Measurements from ENCODE around the gene TCAIM.
"Not testable (repeated sequence)": the region's sequence is repeated elsewhere in the genome, so short reads cannot be mapped to it uniquely, and the experiment has no call there.

TCAIM gene

DNA sequence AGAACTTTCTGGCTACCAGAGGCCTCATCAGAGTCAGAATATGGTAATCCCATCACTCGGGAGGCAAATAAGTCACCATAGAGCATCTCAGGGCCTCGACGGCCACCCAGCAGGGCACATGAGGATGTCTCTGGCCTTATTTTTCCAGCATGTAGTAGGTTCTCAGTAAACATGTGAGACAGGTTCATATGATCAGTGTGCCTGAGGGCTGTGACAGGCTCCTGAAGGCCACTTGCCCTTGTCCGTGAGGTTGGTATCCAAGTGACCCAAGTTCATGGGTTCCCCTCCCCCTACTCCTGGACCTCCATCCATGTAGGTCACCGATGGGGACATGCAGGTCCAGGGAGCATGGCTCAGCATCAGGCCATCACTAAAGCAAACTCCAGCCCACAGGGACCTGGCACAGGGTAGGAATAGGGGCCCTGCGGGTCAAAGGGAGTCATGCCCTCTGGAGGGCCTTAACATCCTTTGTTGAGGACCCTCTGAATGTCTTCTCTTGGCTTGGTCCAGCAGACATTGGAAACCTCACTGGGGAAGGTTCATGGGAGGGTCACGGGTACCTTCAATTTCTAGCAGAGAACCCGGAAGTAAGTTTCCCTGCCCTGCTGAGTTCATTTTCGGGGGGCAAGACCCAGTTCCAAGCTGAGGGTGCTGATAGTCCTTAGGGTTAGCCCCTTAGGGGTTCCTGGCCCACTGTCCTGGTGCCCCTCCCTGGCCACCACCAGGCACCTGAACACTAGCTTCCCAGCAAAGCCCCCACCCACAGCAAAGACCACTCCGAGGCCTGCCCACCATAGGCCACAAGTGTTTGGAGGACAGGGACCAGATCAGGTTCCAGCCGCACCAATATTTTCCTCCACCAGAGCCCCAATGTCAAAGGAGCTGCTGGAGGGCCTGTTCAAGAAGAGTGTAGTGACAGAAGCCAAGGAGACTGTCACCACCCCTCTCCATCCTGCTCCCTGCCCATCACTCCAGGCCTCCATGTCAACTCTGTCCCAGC is 77.8 kb downstream of the TCAIM start:
- DNase-seq (ENCODE audit: low read depth): no peak

DNA sequence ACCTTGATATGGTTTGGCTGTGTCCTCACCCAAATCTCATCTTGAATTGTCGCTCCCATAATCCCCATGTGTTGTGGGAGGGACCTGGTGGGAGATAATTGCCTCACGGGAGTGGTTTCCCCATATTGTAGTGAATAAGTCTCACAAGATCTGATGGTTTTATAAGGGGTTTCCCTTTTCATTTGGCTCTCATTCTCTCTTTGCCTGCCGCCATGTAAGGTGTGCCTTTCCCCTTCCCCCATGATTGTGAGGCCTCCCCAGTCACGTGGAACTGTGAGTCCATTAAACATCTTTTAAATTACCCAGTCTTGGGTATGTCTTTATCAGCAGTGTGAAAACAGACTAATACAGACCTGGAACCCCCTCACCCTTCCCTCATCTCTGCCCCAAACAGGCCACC is 79.6 kb downstream of the TCAIM start:
- DNase-seq (ENCODE audit: low read depth): not testable (repeated sequence)

DNA sequence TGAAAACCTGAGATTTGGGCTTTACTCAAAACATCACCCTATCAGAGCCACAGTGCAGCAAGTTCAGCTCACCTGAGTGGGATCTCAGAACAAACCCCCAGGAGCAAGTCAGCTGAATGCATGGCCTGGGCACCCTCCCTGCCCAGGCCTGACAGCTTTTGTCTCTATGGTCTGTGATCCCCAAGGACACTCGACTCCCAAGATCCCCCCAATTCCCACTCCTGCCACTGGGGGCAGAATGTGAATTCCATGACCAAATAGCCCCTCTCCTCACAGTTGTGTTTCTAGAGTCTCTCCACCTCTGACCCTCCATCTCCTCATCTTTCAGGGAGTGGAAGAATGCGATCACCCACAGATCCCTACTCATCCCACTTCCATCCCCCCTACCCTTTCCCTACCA is 80.0 kb downstream of the TCAIM start:
- no peak for DNase-seq (ENCODE audit: low read depth)

DNA sequence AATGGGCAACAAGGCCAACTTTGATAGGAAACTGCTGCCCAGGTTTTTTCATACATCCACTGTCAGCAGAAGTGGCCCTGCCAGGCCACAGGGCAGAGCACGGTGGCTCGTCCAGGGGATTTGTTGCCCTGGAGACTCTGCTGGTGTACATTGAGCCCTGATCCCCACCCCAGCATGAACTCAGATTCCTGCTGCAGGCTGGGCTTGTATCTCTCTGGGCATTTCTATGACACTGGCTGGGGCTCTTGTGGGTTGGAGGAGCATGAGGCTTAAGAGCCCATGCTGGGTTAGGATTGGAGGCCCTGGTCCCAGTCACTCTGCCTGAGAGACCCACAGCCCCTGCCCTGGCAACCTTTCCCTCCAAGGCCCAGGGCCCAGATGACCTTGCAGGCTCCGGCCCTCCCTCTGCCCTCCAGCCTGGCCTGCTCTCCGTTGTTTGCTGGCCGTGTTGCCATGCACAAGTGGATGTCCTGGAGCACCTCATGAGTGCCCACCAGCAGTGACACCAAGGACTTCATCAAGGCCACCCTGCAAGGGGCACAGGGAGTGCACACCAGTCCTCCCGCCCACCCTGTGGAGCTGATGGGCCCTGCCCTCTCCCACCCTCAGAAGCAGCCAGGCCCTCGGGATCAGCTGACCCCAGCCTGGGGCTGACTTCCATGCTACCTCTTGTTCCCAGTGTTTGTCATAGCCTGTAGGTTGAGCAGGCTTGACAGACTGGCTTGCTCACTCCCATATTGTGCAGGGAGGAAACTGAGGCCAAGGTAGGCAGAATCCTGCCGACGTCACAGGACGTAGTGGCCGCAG is 80.8 kb downstream of the TCAIM start:
- no peak for DNase-seq (ENCODE audit: low read depth)

DNA sequence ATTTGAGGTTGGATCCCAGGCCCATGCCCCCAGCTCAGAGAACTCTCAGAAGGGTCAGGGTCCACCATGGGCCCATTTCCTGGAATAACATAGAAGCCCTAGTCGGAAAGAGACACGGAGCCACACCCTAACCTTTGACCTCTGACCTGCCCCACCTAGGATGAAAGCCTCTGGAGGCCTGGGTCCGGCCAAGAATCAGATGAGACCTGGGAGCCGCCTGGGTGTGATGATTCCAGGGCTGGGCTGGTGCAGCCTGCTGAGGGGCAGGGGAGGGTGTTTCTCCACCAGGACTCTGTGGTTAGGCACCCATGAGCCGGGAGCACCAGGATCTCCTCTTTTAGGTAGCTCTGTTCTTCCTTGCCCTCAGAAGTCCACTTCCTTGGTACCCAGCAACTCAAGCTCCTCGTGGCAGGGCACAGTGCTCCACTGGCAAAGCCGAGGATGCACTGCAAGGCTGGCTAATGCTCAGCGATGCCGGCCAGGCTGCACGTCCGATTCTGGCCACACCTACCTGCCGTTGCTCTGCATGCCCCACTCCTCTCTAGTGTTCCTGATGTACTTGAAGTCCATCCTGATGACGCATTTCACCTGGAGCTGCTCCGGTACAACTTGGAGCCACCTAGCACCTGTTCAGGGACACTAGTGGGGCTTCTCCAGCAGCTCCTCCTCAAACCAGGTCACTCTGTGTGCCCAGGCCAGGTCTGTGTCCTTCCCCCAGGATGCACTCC is 81.5 kb downstream of the TCAIM start:
- DNase-seq (ENCODE audit: low read depth): no peak

DNA sequence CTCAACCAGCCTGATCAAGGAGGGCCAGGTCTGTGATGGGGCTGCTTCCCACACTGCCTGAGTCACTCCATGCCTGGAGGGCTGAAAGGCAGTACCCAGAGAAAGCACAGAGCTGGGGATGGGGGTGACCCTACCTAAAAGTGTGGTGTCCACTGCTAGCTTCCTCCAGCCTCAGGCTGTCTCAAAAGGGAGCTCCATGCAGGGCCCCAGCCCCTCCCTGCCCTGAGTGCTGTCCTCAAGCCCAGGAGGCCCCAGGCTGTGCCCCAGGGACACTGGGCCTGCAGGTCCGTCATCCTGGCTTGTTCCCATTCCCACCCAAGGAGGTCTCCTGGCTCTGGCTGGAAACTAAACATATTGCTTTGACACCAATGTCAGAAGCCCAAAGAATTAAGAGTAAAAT is 82.1 kb downstream of the TCAIM start:
- DNase-seq (ENCODE audit: low read depth): no peak

DNA sequence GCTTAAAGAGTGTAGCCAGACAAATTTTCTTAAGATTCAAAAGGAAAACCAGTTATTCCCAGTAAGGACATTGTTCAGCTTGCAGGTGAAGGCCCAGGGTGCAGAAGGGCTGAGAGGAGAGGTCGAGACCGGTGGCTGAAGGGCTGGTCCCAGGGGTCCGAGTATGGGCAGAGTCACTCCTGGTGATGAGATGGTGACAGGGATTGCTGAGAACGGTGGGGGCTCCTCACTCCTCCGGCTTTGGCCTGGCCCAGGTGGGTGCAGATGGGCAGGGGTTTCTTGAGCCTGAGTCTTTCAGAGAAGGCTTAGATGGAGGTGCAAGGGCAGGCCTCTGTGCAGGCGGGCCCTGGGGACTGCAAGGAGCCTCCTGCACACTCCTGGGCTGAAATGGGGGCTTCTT is 82.7 kb downstream of the TCAIM start:
- no peak for DNase-seq (ENCODE audit: low read depth)

DNA sequence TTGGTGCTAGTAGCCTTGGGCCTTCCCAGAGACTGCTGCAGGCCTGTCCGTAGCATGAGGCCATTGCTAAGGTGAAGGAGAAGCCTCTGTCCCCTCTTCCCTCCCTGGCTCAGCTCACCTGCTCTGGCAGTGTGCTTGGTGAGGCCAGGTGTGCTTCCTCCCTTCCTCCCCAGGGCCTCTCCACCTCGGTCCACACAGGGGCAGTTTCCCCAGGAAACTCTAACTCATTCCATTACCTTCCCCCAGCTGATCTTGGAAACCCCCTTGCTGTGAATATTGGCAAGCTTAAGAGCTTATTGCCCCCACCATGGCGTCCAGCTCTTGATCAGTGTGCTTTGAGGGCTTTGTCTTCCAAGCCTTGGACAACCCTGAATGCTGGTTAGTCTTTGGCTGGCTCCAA is 86.2 kb downstream of the TCAIM start:
- DNase-seq (ENCODE audit: low read depth): no peak

DNA sequence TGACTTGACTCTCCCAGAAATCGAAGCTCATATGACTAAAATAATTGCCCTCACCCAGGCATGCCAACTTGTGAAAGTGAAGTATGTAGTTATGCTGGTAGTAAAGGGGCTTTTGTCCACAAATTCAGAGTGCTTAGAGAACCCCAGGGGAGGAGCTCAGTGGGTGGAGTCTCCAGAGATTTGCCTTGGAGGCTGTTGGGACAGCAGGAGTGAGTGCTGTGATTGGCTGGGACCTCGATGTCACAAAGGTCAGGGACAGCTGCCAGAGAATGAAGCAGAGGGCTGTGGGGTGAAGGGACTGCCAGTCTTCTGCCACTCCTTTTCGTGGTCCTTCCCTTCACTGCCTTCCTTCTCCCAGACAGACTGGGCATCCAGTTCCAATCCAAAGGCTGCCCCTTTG is 89.1 kb downstream of the TCAIM start:
- no peak for DNase-seq (ENCODE audit: low read depth)

DNA sequence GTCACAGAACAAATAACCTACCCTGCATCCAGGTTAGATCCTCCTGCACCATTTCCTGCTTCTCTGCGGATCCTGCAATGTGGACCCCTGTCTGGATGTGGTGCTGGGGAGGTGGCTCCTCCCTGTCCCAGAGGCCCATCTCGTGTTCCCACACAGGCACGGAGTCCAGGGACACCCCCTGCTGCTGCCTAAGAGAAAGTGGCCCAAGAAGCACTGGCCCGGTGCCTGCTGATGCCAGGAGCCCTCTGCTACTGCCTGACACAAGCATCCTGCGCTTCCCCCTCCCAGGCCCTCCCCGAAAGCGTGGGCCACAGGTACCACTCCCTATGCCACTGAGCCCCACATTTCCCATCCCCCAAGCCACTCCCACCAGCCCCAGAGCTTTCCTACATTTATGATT is 90.3 kb downstream of the TCAIM start:
- no peak for DNase-seq (ENCODE audit: low read depth)

DNA sequence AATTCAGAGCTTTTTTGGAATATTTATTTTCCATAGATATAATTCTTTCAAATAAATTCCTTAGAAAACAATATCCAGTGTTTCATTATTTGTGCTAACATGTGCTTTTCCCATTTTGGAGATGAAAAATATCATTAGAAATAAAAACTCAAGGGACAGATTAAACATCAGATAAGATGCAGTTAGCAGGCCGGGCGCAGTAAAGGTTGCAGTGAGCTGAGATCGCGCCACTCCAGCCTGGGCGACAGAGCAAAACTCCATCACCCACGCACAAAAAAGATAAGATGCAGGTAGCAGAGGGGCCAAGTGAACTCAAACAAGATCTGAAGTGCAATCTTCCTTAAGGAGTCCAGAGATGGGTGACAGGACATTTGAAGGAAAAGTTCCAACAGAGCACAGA is 90.9 kb downstream of the TCAIM start:
- DNase-seq (ENCODE audit: low read depth): no peak

DNA sequence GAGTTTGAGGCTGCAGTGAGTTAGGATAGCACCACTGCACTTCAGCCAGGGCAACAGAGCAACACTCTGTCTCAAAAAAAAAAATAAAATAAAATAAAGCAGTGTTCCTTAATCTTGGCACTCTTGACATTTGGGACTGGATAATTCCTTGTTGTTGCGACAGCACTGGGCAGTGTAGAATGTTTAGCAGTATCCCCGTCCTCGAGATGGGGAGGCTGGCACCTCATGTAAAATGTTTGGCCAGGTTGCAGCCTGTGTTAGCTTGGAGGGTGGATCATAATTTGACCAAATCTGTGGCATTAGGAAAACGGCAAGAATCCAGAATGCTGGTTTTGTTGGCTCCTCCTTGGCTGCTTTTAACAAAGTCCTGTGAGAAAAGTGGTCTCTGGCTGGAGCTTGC is 91.9 kb downstream of the TCAIM start:
- no peak for DNase-seq (ENCODE audit: low read depth)

DNA sequence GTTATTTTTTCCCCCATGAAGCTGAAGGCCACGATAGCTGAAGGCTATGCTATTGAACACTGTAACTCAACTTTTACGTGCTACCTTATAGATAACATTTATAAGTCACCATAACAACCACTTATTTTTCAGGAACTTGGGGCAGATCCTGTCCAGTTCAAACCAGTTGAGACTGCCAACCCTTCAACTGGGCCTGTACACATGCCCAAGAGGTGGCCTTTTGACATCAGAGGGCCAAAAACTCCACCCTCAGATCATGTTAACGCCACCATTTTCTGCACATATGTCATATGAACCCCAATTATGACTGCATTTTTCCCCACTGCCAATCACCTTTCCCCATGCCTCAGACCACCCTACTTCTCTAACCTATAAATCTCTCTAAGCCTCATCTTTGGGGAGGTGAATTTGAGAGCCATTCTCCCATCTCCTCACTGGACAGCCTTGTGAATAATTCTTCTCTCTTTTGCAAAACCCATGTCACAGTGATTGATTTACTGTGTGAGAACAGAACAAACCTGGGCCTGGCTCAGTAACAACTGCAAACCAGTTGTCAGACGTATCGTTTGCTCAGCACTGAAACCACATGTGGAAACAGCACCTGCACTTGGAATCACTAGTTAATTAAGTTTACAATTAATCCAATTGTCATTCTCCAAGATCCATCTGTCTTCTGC is 96.4 kb downstream of the TCAIM start:
- no peak for DNase-seq (ENCODE audit: low read depth)

DNA sequence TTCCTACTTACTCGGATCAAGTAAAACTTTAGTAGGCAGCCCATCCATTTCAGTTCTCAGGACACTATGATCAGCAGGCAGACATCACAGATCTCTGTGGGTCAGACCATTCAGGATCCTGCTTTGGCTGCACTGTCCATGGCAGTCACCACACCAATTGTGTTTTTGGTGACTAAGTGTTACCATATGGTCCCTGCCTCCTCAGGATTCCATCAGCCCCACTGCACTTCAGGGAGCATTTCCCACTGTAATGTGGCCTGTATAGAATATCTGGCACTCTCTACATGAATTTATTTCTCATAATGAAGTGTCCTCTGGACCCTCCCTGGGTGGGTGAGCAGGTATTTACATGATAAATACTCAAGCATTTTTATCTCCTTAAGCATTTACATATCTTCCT is 97.6 kb downstream of the TCAIM start:
- DNase-seq (ENCODE audit: low read depth): no peak

DNA sequence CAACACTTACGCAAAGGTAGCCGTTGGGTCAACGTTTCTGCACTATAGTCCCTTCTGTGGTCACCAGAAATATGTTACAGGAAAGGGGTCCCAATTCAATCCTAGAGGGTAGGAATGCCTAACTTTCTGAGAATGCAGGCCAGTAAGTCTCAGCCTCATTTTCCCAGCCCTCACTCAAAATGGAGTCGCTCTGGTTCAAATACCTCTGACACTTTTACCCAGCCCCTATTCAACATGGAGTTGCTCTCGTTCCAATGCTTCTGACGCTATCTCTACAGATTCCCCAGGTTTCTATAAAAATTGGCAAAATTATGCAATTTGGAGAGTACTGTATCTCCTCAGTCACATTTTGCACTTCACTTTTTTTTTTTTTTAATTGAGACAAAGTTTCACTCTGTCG is 99.2 kb downstream of the TCAIM start:
- DNase-seq (ENCODE audit: low read depth): no peak

DNA sequence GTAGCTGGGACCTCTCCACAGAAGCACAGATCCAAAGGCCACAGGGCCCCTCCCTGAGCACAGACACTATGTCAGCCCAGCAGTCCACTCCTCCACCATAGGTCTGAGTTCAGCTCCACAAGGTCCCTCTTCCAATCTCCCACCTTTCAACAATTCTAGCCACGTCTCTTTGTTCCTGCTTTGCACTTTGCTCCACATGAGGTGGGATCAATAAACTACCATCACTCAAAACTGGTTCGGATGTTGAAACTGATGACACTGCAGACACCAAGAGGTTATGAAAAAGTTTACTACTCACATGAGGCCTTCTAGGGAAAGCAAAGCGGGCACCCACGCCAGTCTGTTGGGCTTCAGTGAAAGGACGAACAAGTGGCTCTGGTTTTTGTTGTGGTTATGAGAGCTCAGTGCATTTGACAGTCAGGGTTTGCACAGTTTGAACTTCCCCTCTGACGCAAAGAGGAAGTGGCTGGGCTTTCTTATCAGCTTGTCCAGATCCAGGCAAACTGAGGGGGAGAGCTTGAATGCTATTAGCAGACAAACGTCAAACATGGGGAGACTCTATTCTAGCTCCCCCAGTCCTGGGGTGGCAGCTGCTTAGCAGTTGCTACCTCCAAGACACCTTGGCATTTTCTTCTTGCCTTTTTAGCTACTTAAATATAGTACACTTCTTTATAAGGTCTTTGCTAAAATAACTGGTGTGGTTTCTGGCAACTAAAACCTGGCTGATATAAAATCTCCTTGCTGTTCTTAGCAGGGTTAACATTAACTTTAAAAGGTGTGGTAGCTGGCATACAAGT is 101.1 kb downstream of the TCAIM start:
- DNase-seq (ENCODE audit: low read depth): no peak

DNA sequence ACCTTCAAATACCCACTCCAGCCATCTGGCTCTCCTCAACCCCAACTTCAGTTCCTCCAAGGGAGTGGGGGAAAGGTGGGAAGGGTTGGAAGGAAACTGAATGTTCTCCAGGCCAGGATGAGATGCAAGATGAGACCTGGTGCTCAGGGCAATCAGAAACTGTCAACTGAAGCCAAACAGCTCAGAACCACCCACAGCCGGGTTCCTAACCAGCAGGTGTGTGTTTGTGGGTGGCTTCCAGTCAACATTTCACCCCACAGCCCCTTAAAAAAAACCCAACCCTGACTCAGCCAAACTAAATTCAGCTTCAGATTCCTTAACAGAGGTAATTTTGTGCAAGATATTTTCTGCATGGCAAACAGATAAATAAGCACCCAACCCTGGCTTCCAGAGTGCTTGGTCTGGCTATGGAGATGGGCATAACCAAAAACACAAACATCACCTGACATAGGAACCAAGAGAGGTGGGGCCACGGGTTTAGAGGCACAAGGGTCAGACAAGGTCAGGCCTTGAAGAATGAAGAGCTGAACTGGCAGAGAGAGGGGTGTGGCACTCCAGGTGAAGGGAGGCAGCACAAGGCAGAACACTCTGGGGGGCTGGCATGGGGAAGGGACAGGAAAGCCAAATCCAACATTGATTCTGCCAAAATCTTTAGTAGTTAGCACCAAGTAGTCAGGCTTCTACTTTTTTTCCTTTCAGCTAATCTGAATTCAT is 104.2 kb downstream of the TCAIM start:
- DNase-seq (ENCODE audit: low read depth): no peak

DNA sequence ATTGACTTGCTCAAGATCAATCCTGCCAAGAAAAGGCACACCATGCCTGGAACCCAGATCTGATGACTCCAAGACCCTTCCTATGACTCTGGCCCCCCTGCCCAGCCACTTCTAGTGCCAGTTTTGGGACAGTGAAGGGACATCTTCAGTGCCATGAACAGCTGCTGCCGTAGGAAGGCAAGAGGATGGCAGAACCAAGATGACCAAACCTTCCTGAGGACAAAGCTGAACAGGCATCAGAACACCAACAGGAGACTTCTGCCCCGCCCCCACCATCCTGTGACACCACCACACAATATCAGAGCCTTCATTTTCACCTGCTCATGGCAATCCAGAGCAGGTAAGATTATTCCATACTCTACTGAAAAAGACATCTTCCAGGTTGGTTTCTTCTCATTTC is 105.9 kb downstream of the TCAIM start:
- no peak for DNase-seq (ENCODE audit: low read depth)

DNA sequence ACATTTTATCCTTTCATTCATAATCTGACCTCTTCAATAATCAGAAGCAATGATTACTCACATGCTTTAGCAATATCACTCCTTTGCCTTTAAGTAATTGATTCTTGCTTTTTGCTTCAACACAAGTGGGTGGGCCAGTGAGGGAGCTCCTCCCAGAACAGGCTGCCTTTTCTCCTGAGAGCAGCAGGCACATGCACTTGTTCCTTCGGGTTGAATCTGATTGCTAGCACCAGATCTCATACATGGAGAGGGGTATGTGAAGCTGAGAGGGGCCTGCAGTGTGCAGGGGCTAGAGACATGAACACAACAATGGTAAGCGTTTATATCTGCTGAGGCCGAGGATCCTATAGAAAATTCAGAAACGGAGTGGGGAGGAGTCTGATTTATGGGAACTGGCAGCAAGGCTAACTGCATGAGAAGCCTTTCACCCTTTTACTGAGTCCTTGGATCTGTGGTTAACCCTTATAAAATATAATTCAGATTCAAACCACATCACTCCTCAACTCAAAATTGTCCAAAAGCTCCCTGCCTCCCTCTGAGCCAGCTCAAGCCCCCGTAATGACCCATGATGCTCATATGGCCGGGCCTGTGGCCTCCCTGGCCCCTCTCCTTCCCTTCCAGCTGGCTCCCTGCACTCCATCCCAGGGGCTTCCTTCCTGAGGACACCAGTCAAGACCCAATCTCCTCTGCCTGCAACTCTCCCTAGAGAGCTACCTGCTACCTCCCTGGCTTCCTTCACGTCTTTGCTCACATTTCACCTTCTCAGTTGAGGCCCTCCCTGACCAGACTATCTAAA is 106.5 kb downstream of the TCAIM start:
- DNase-seq (ENCODE audit: low read depth): no peak

DNA sequence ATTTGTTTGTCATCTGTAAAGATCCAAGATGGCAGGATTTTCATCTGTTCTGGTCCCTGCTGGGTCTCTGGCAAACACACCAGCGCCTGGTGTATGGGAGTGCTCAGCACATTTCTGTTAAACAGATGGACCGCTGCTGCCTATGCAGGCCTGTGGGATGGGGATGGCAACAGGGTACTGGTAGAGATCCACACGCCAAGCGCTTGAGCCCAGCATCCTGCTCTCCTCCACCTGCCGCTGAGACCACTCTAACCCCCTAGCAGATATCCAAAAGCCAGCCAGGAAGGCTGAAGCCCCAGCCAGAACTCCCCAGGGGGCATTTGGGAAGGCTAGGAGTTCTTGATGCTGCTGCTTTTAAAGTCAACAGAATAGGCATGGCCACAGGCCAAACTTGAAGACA is 107.2 kb downstream of the TCAIM start:
- DNase-seq (ENCODE audit: low read depth): no peak
